ENCODE data around the gene CYP4Z1.
"Not testable (repeated sequence)": the region's sequence is repeated elsewhere in the genome, so short reads cannot be mapped to it uniquely, and the experiment has no call there.

The CYP4Z1 gene

GRCh38 chr1:47129489-47130230 lies 62.6 kb downstream of the CYP4Z1 start:
- not testable (repeated sequence) for DNase-seq

GRCh38 chr1:47132665-47133064 lies 65.6 kb downstream of the CYP4Z1 start:
- DNase-seq: not testable (repeated sequence)

- DNase-seq: no peak
Observed at GRCh38 chr1:47137198-47137597, 70.2 kb downstream of the CYP4Z1 start, which contains the start of gene CYP4A22. Gene CYP4A22 (plus strand): TSS chr1:47137441. CDS start chr1:47137486, 45 bp downstream.

GRCh38 chr1:47137925-47138615 lies 71.0 kb downstream of the CYP4Z1 start:
- DNase-seq: no peak

GRCh38 chr1:47140358-47140757 lies 73.3 kb downstream of the CYP4Z1 start:
- not testable (repeated sequence) for DNase-seq

- not testable (repeated sequence) for DNase-seq
Observed at GRCh38 chr1:47143654-47144053, 76.6 kb downstream of the CYP4Z1 start.

GRCh38 chr1:47146495-47146894 lies 79.5 kb downstream of the CYP4Z1 start:
- not testable (repeated sequence) for DNase-seq

GRCh38 chr1:47147047-47147785 lies 80.2 kb downstream of the CYP4Z1 start:
- no peak for DNase-seq

GRCh38 chr1:47149162-47149561 lies 82.1 kb downstream of the CYP4Z1 start:
- not testable (repeated sequence) for DNase-seq

- DNase-seq: not testable (repeated sequence)
Observed at GRCh38 chr1:47156457-47156856, 89.4 kb downstream of the CYP4Z1 start.

GRCh38 chr1:47157957-47158356 lies 90.9 kb downstream of the CYP4Z1 start:
- DNase-seq: not testable (repeated sequence)

- no peak for DNase-seq
Observed at GRCh38 chr1:47160716-47161115, 93.7 kb downstream of the CYP4Z1 start.

GRCh38 chr1:47161298-47162040 lies 94.4 kb downstream of the CYP4Z1 start:
- DNase-seq: no peak

GRCh38 chr1:47164552-47164951 lies 97.5 kb downstream of the CYP4Z1 start:
- DNase-seq: no peak
